Endometrial microvascular endothelial cells (primary cell): ENCODE results near the gene PIP4K2C. TPM values are rescaled to one million over a fixed set of nuclear protein-coding genes. Genes with fewer than 3 reads are reported as not detected.

Experiments
- total RNA-seq: library from RNA; depleted of rRNA; stranded (reverse); fragments of >200 nt; gene quantifications from one replicate; pipeline ENCODE4 v1.2.3, GENCODE V29; 2015; ENCODE audit errors: inconsistent ontology term

Gene PIP4K2C
- total RNA-seq, 1 donor from 2014 or later = 12.5 TPM

Other genes starting within 250 kb of the PIP4K2C start
- 16.8 TPM for gene R3HDM2, start 160.1 kb upstream of the PIP4K2C start, total RNA-seq
- gene INHBC, start 156.4 kb upstream of the PIP4K2C start, total RNA-seq = not detected
- gene INHBE, start 135.9 kb upstream of the PIP4K2C start, total RNA-seq = not detected
- gene GLI1, start 131.4 kb upstream of the PIP4K2C start, total RNA-seq = not detected
- not detected for gene ARHGAP9, start 111.3 kb upstream of the PIP4K2C start, total RNA-seq
- gene MARS1, start 103.1 kb upstream of the PIP4K2C start, total RNA-seq = 119 TPM
- 6.6 TPM for gene DDIT3, start 70.7 kb upstream of the PIP4K2C start, total RNA-seq
- gene MBD6, start 68.4 kb upstream of the PIP4K2C start, total RNA-seq = 8.7 TPM
- gene DCTN2, start 44.0 kb upstream of the PIP4K2C start, total RNA-seq = 221 TPM
- not detected for gene KIF5A, start 41.1 kb upstream of the PIP4K2C start, total RNA-seq
- gene DTX3, start 13.6 kb downstream of the PIP4K2C start, total RNA-seq = 6.2 TPM
- 0.09 TPM for gene ARHGEF25, start 20.2 kb downstream of the PIP4K2C start, total RNA-seq
- 0.19 TPM for gene B4GALNT1, start 42.0 kb downstream of the PIP4K2C start, total RNA-seq
- 295 TPM for gene OS9, start 102.9 kb downstream of the PIP4K2C start, total RNA-seq
- gene AGAP2, start 147.6 kb downstream of the PIP4K2C start, total RNA-seq = 1.2 TPM
- 37.3 TPM for gene TSPAN31, start 153.8 kb downstream of the PIP4K2C start, total RNA-seq
- gene CDK4, start 161.1 kb downstream of the PIP4K2C start, total RNA-seq = 291 TPM
- 0.37 TPM for gene MARCHF9, start 163.9 kb downstream of the PIP4K2C start, total RNA-seq
- 1.9 TPM for gene CYP27B1, start 175.9 kb downstream of the PIP4K2C start, total RNA-seq
- 15.3 TPM for gene METTL1, start 180.9 kb downstream of the PIP4K2C start, total RNA-seq
- 11.7 TPM for gene EEF1AKMT3, start 181.4 kb downstream of the PIP4K2C start, total RNA-seq
- 45.9 TPM for gene TSFM, start 191.6 kb downstream of the PIP4K2C start, total RNA-seq
- 0.46 TPM for gene AVIL, start 227.5 kb downstream of the PIP4K2C start, total RNA-seq